Activated naive CD8-positive, alpha-beta T cell (primary cell): Measurements from ENCODE around the gene SRSF12.
"Not testable (repeated sequence)": the region's sequence is repeated elsewhere in the genome, so short reads cannot be mapped to it uniquely, and the experiment has no call there.

Source experiments
- H3K27ac Mint-ChIP-seq: one replicate; pipeline ENCODE4 v1.8.0; 2021; ENCODE audit warnings: mixed read lengths
- H3K27me3 Mint-ChIP-seq: one replicate; pipeline ENCODE4 v1.8.0; 2021; ENCODE audit warnings: mixed read lengths
- H3K36me3 Mint-ChIP-seq: one replicate; pipeline ENCODE4 v1.8.0; 2021; ENCODE audit warnings: mixed read lengths
- H3K4me1 Mint-ChIP-seq: one replicate; pipeline ENCODE4 v1.8.0; 2021; ENCODE audit warnings: low read depth, mixed read lengths
- H3K4me3 Mint-ChIP-seq: one replicate; pipeline ENCODE4 v1.8.0; 2021; ENCODE audit warnings: mild to moderate bottlenecking, mixed read lengths
- H3K9me3 Mint-ChIP-seq: one replicate; pipeline ENCODE4 v1.8.0; 2021; ENCODE audit warnings: low read depth, mixed read lengths

Gene SRSF12

DNA sequence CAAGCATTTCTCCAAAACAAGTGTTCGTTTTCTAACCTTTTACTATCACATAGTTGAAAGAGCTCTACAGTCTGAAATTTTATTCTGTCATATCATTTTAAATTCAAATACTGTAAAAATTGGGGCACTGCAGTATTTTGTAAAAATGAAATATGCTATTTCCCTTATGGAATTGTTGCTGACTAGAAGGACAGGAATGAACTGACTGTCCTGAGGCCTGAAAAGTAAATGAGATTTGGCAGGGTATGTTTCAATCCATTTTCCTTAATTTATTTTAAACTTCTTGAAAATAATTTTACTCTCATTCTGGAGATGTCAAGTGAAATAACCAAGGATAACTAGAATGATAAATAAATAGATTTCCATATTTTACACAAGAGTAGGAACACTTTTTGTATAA lies 49.2 kb downstream of the SRSF12 start:
- Mint-ChIP-seq H3K36me3 (no peaks in the 10 kb centered on the region), H3K27ac (no peak overlapping the region), H3K4me3 (no peak overlapping the region), H3K4me1 (no peaks in the 10 kb centered on the region), H3K27me3 (peaks cover 4% of the 10 kb centered on the region), H3K9me3 (no peaks in the 10 kb centered on the region)

DNA sequence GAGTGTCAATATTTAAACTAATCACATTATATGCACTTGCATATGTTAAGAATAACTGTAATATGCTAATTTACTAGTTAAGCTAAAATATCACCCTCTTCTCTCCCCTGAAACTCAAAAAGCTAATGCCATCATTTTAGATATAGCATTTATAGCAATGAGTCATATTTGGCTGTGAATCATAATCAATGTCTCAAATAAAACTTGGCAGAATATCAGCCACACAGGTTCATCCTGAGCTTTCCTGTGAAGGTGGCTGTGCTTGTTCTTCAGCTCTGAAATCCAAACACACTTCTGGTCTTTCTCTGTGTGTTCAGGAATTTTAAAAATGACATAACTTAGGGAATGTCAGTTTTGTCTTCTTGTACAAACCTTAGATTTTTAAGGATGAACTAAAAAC lies 50.1 kb downstream of the SRSF12 start:
- Mint-ChIP-seq H3K27me3 (peaks cover 4% of the 10 kb centered on the region), H3K4me1 (no peaks in the 10 kb centered on the region), H3K4me3 (no peak overlapping the region), H3K36me3 (no peaks in the 10 kb centered on the region), H3K27ac (no peak overlapping the region), H3K9me3 (no peaks in the 10 kb centered on the region)

DNA sequence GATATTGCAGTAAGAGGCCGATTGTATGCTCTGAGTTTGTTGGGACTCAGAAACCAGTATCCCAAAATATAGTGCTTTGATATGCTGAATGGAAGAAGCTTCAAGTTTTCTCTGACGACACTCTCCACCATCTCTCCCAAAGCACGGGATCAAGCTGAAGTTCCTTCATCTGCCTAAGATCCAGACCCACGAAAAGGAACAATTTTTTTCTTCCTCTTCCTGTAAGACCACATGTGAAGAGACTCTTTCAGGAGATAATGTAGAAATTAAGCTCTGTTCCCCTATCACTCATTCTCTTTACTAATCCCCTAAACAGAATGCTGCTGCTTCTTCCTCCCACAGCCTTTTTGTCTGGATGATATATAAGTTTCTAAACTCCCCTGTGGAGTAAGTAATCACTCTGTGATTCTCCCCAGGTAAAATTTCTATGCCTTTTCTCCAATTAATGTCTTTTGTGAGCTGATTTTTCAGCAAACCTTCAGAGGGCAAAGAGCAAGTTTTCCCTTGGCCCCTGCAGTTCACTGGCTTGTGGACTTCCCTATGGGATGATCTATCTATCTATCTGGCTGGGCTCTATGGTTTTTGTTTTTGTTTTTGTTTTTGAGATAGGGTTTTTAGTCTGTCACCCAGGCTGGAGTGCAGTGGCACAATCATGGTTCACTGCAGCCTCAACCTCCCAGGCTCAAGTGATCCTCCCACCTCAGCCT lies 50.8 kb downstream of the SRSF12 start:
- no peaks in the 10 kb centered on the region for H3K9me3 Mint-ChIP-seq
- H3K4me3 Mint-ChIP-seq = no peak overlapping the region
- peaks cover 4% of the 10 kb centered on the region for H3K27me3 Mint-ChIP-seq
- no peak overlapping the region for H3K27ac Mint-ChIP-seq
- no peaks in the 10 kb centered on the region for H3K36me3 Mint-ChIP-seq
- H3K4me1 Mint-ChIP-seq = no peaks in the 10 kb centered on the region

GRCh38 chr6:89066121-89066520 lies 51.8 kb downstream of the SRSF12 start:
- not testable (repeated sequence) for H3K27me3 Mint-ChIP-seq, H3K27ac Mint-ChIP-seq, H3K9me3 Mint-ChIP-seq, H3K36me3 Mint-ChIP-seq, H3K4me1 Mint-ChIP-seq, H3K4me3 Mint-ChIP-seq

GRCh38 chr6:89064931-89065330 lies 52.9 kb downstream of the SRSF12 start:
- not testable (repeated sequence) for H3K27ac Mint-ChIP-seq

DNA sequence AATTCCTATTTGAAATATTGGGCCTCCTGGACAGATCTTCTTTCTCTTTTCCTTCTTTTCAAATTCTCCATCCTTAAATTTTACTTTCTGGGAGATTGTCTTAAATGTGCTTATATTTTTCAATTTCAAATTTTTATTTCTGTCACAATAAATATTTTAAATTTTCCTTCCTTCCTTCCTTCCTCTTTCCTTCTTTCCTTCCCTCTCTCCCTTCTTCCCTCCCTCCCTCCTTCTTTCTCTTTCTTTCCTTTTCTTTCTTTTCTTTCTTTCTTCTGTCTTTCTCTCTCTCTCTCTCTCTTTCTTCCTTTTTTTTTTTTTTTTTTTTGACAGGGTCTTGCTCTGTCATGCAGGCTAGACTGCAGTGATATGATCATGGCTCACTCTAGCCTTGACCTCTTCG lies 54.0 kb downstream of the SRSF12 start:
- Mint-ChIP-seq H3K9me3 (no peaks in the 10 kb centered on the region), H3K36me3 (no peaks in the 10 kb centered on the region), H3K4me1 (no peaks in the 10 kb centered on the region), H3K27me3 (no peaks in the 10 kb centered on the region), H3K4me3 (no peak overlapping the region), H3K27ac (no peak overlapping the region)

More at GRCh38 chr6:89064931-89065330, 52.9 kb downstream of the SRSF12 start:
- not testable (repeated sequence) for H3K4me3 Mint-ChIP-seq, H3K4me1 Mint-ChIP-seq, H3K27me3 Mint-ChIP-seq, H3K9me3 Mint-ChIP-seq, H3K36me3 Mint-ChIP-seq

DNA sequence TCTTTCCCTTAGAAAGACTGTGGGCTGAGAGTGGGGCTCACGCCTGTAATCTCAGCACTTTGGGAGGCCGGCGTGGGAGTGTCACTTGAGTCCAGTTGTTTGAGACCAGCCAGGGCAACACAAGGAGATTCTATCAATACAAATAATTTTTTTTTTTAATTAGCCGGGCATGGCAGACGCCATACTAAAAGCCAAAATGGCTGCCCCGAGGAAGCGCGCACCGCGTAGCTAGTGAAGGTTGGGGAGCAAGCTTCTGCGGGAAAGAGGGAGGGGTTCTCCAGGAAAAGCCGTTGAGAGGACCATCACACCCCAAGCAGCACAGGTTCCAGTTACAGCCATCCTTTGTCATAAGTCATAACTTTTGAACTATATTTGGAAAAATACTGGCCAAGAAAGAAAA lies 58.6 kb downstream of the SRSF12 start:
- Mint-ChIP-seq H3K36me3 (no peaks in the 10 kb centered on the region), H3K4me3 (no peak overlapping the region), H3K27ac (no peak overlapping the region), H3K27me3 (no peaks in the 10 kb centered on the region), H3K4me1 (no peaks in the 10 kb centered on the region), H3K9me3 (peaks cover 2% of the 10 kb centered on the region)

DNA sequence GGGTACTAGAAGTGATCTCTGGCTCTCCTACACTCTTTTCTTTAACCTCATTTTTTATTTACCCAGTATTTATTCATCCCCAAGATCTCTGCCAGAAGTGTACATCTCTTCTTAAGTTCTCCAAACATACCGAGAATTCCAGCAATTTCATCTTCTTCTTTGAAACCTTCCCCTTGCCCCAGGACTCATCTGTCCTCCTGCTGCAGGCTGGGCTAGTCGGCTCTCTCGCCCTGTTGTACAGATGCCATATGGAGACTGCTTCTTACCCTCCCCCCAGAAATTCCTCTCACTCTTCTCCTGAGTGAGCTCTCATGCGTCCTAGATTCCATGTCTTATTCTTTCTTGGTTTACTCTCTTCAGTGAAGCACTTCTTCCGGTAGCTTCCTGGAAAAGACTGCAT lies 59.2 kb downstream of the SRSF12 start:
- Mint-ChIP-seq H3K4me1 (no peaks in the 10 kb centered on the region), H3K9me3 (peaks cover 5% of the 10 kb centered on the region), H3K4me3 (no peak overlapping the region), H3K27me3 (no peaks in the 10 kb centered on the region), H3K27ac (no peak overlapping the region), H3K36me3 (peaks cover 4% of the 10 kb centered on the region)

GRCh38 chr6:89057759-89058158 lies 60.1 kb downstream of the SRSF12 start:
- Mint-ChIP-seq H3K36me3 (peaks cover 4% of the 10 kb centered on the region), H3K27me3 (no peaks in the 10 kb centered on the region), H3K4me3 (no peak overlapping the region), H3K4me1 (no peaks in the 10 kb centered on the region), H3K27ac (no peak overlapping the region), H3K9me3 (peaks cover 5% of the 10 kb centered on the region)

DNA sequence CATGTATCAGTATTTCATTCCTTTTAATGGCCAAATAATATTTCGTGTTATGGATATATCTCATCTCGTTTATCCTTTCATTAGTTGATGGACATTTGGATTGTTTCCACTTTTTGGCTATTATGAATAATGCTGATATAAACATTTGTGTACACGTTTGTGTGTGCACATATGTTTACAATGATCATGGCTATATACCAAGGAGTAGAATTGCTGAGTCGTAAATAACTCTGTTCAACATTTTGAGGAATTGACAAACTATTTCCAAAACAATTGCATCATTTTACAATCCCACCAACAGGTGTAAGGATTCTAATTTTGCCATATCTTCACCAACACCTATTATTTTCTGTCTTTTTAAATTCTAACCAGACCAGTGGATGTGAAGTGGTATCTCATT lies 63.7 kb downstream of the SRSF12 start:
- H3K27ac Mint-ChIP-seq = no peak overlapping the region
- H3K36me3 Mint-ChIP-seq = peaks cover 4% of the 10 kb centered on the region
- peaks cover 5% of the 10 kb centered on the region for H3K9me3 Mint-ChIP-seq
- no peaks in the 10 kb centered on the region for H3K27me3 Mint-ChIP-seq
- H3K4me3 Mint-ChIP-seq = no peak overlapping the region
- H3K4me1 Mint-ChIP-seq = peaks cover 19% of the 10 kb centered on the region

GRCh38 chr6:89051676-89052075 lies 66.2 kb downstream of the SRSF12 start:
- Mint-ChIP-seq H3K36me3 (peaks cover 4% of the 10 kb centered on the region), H3K4me1 (peaks cover 19% of the 10 kb centered on the region), H3K4me3 (no peak overlapping the region), H3K27me3 (no peaks in the 10 kb centered on the region), H3K9me3 (peaks cover 5% of the 10 kb centered on the region), H3K27ac (peak overlapping the region; percentile 84)

GRCh38 chr6:89050697-89051096 lies 67.2 kb downstream of the SRSF12 start:
- Mint-ChIP-seq H3K27ac (peak overlapping the region; percentile 0), H3K4me1 (peaks cover 19% of the 10 kb centered on the region), H3K4me3 (no peak overlapping the region)

GRCh38 chr6:89050155-89050554 lies 67.7 kb downstream of the SRSF12 start:
- peaks cover 4% of the 10 kb centered on the region for H3K36me3 Mint-ChIP-seq
- peaks cover 19% of the 10 kb centered on the region for H3K4me1 Mint-ChIP-seq
- no peaks in the 10 kb centered on the region for H3K27me3 Mint-ChIP-seq
- no peak overlapping the region for H3K4me3 Mint-ChIP-seq
- peak overlapping the region; percentile 0 for H3K27ac Mint-ChIP-seq
- H3K9me3 Mint-ChIP-seq = peaks cover 5% of the 10 kb centered on the region

More at GRCh38 chr6:89050697-89051096, 67.2 kb downstream of the SRSF12 start:
- H3K27me3 Mint-ChIP-seq = no peaks in the 10 kb centered on the region
- H3K9me3 Mint-ChIP-seq = peaks cover 5% of the 10 kb centered on the region
- H3K36me3 Mint-ChIP-seq = peaks cover 4% of the 10 kb centered on the region

DNA sequence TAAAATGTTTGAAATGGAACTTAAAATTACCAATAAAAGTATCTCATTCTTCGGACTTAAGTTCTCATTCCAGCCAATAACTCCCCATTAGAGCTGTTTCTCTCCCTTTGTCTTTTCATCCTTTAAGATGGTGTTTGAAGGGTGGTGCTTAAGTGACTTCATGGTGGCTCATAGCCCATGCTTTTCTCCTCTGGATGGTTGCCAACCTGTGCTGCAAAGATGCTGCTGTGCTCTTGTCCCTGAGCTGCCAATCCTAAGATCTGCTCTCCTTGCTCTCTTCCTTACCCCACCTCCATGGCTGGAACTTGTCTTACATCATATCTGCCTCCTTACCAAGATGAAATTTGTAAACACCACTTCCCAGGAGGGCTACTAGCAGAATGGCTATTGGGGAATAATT lies 68.9 kb downstream of the SRSF12 start:
- no peak overlapping the region for H3K4me3 Mint-ChIP-seq
- no peaks in the 10 kb centered on the region for H3K27me3 Mint-ChIP-seq
- peaks cover 19% of the 10 kb centered on the region for H3K4me1 Mint-ChIP-seq
- H3K36me3 Mint-ChIP-seq = peaks cover 1% of the 10 kb centered on the region
- H3K9me3 Mint-ChIP-seq = peaks cover 1% of the 10 kb centered on the region
- H3K27ac Mint-ChIP-seq = no peak overlapping the region

GRCh38 chr6:89048288-89048923 lies 69.5 kb downstream of the SRSF12 start:
- H3K4me1 Mint-ChIP-seq = peaks cover 19% of the 10 kb centered on the region
- H3K9me3 Mint-ChIP-seq = no peaks in the 10 kb centered on the region
- H3K4me3 Mint-ChIP-seq = no peak overlapping the region
- no peak overlapping the region for H3K27ac Mint-ChIP-seq
- H3K36me3 Mint-ChIP-seq = no peaks in the 10 kb centered on the region
- no peaks in the 10 kb centered on the region for H3K27me3 Mint-ChIP-seq

DNA sequence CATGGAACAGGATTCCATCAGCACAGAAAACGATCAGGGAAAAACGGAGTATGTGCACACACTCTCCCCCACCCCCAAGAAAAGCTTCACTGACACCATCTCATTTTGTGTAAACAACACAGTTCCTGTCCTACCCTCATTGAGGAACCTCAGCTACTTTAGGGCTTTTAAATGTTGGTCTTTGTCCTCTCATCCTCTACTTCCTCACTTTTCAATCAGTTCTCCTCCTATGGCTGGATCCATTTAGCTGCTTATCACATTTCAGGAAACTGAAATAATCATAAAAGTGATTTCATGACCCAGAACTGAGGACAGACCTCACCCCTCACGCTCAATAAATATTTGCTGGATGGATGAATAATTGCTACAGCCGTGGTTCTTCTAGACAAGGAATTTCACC lies 70.4 kb downstream of the SRSF12 start:
- no peak overlapping the region for H3K27ac Mint-ChIP-seq
- no peaks in the 10 kb centered on the region for H3K27me3 Mint-ChIP-seq
- no peak overlapping the region for H3K4me3 Mint-ChIP-seq
- H3K4me1 Mint-ChIP-seq = peaks cover 24% of the 10 kb centered on the region
- no peaks in the 10 kb centered on the region for H3K36me3 Mint-ChIP-seq
- H3K9me3 Mint-ChIP-seq = no peaks in the 10 kb centered on the region
